ENCODE results near the gene GLYR1.

The GLYR1 gene

DNA sequence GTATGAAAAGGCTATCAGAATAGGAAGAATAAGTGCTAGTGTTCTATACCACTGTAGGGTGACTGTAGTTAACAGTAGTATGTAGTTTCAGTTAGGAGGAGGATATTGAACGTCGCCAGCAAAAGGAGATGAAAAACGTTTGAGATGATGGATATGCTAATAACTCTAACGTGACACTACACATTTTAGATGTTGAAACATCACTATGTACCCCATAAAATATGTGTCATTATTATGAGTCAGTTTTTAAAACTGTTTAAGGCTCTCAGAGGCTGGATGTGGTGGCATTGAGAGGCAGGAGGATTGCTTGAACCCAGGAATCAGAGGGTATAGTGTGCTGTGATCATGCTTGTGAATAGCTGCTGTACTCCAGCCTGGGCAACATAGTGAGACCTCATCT is 32.0 kb upstream of the GLYR1 start:
- DNase-seq: no peak

GRCh38 chr16:4877380-4877685 is 30.2 kb upstream of the GLYR1 start:
- no peak for DNase-seq

GRCh38 chr16:4876646-4877379 is 29.7 kb upstream of the GLYR1 start:
- no peak for DNase-seq

DNA sequence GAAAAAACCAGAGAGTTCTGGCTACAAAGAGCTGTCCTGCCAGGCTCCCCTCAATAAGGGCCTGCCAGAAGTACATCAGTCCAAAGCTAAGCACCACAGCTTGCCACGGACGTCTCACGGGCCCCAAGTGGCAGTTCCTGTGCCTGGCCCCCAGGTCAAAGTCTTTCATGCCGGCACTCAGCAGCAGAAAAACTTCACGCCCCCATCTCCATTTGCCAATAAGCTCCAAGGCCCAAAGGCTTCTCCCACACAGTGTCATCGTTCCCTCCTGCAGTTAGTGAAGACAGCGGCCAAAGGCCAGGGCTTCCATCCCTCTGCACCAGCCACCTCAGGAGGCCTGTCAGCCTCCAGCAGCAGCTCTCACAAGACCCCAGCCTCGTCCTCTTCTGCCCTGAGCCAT is 27.6 kb upstream of the GLYR1 start:
- DNase-seq: no peak

DNA sequence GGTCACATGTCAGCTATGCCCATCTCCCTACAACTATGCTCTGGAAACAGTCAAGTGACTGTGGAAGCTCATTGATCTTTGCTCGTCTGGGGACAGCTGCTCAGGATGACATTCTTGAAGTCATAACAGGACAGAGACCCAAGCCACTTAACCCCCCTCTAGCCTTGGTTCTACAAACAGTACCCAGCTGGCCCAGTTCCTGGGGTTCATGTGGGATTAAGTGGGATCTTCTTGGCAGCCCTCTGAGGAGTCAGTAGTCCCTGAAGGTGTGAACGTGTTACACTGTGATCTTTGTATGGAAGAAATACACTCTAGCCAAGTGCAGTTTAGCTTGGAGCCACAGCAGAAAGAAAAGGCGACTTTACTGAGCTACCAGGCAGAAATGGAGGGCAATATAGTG is 26.0 kb upstream of the GLYR1 start:
- DNase-seq: no peak

GRCh38 chr16:4871071-4871470 is 24.0 kb upstream of the GLYR1 start:
- no peak for DNase-seq

- DNase-seq: no peak
Observed at GRCh38 chr16:4870138-4870671, 23.1 kb upstream of the GLYR1 start.

- no peak for DNase-seq
Observed at GRCh38 chr16:4869147-4869805, 22.2 kb upstream of the GLYR1 start.

GRCh38 chr16:4868535-4868934 is 21.4 kb upstream of the GLYR1 start:
- no peak for DNase-seq

DNA sequence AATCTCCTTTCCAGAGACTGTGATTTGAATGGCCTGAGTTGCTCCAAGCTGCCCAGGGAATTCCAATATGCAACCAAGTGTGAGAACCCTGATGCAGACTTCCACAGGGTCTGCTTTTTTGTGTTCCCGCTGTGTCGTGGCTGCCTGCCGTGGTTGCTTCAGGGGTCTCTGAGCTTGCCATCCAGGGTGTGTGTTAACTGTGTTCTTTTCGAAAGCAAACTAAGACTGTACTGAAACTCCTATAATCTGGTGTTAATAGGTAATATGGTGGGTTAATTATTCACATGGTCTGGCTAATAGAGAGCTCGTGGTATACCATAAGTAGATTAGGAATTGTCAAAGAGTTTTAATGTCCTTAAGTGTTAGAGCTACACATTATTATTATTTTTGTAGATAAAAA is 20.9 kb upstream of the GLYR1 start:
- no peak for DNase-seq

- DNase-seq: no peak
Observed at GRCh38 chr16:4866586-4866985, 19.5 kb upstream of the GLYR1 start.

DNA sequence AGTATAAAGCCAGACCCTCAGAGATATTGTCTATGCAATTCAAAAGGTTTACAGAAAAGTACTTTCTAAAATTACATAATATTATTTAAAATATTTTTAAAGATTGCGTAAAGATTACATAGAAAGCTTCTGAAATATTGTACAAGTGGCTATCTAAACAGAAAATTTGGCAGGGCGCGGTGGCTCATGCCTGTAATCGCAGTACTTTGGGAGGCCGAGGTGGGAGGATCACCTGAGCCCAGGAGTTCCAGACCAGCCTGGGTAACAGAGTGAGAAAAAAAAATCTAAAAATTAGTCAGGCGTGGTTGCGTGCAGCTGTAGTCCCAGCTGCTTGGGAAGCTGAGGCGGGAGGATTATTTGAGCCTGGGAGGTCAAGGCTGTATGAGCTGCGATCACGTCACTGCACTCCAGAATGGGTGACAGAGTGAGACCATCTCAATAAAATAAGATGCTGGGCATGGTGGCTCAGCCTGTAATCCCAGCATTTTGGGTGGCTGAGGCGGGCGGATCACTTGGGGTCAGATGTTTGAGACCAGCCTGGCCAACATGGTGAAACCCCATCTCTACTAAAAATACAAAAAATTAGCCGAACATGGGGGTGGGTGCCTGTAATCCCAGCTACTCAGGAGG is 18.3 kb upstream of the GLYR1 start:
- DNase-seq: no peak

- no peak for DNase-seq
Observed at GRCh38 chr16:4864728-4865127, 17.6 kb upstream of the GLYR1 start.

GRCh38 chr16:4862639-4863038 is 15.6 kb upstream of the GLYR1 start:
- no peak for DNase-seq

GRCh38 chr16:4860727-4861342 is 13.7 kb upstream of the GLYR1 start:
- DNase-seq: no peak

- DNase-seq: no peak
Observed at GRCh38 chr16:4859900-4860255, 12.8 kb upstream of the GLYR1 start.

GRCh38 chr16:4859190-4859899 is 12.3 kb upstream of the GLYR1 start:
- DNase-seq: no peak

GRCh38 chr16:4855804-4856203 is 8.7 kb upstream of the GLYR1 start:
- no peak for DNase-seq

- DNase-seq: no peak
Observed at GRCh38 chr16:4855371-4855770, 8.3 kb upstream of the GLYR1 start.

DNA sequence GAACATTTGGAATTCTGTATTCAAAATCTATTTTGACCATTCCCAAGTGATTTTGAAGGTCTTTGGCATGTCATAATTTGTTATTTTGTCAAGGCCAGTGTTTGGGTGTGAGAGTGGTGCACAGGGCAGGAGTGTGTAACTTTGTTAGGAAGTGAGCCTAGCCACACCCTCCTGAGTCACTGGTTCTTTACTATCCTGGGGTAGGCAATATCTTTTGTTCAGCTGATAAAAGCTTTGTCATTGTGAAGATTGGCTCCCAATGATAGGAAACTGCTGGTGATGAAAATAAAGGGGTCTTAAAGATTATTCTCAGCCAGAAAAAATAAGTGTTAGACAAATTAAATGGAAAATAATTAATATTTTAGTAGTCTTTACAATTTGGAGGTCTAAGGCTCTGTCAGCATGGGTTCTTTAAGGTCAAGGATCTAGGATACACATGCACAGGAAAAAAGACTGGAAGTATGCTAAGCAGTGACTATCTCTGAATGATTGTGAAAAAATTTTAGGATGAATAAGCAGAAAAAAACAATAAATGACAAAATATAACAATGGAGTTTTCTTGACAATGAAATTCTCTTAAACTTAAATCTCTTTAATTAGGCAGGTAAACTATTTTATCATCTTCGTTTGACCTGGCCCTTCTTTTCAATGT is 5.3 kb upstream of the GLYR1 start:
- no peak for DNase-seq

GRCh38 chr16:4850211-4850610 is 3.1 kb upstream of the GLYR1 start:
- DNase-seq: no peak

DNA sequence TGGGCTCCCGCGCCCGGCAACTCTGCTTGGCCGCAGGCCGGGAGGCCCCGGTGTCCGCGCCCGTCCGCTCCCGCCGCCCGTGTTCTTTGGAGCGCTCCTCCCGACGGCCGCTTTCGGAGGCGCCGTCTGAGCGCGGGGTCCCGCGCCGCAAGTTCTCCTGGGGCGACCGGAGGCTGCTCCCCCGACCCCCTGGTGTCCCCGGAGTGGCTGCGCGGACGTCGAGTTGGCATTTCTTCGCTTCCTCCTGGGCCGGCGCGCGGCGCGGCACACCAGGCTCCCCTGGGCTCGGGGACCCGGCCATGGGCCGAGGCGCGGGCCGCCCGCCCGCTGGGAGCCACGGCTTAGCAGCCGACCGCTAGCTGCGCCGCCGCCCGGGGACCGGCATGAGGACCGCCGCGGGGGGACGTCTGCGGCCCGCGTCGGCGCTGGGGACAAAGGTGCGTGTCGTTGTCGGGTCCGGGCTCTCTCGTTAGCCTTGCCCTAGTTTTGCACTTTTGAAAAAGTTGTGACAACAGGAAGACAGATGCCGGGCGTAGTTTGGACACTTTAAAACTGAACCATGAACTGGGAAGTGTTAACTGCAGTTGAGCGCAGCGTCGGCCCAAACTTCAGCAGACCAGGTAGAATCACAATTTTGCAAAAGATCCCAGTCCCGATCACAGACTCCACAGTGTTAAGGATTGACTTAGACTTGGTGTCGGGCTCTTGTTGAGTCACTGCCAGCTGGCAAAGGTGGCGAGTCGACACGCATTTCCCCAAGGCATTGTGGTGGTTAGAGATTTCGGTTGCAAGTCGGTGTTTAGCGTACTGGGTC is 893 bp upstream of the GLYR1 start:
- no peak for DNase-seq

Data from CD4-positive, alpha-beta T cell treated with Interleukin-4 for 4 hours (primary cell).